OCI-LY7 (cell line): Measurements from ENCODE around the gene ROCK2.

Source experiments
- EZH2phosphoT487 ChIP-seq: fragments of 200-600 bp; sonication (generic); IDR thresholded peaks from 2 replicates; pipeline ENCODE4 v1.6.1; 2018; ENCODE audit warnings: low read depth, borderline replicate concordance, mild to moderate bottlenecking, mixed run types, antibody characterized with exemption, low read length, moderate library complexity, mixed read lengths
- TF ChIP-seq, protein P1 (sequence below): fragments of 200-600 bp; sonication (generic); conservative IDR thresholded peaks from 2 replicates; pipeline ENCODE4 v1.5.1; 2014; ENCODE audit warnings: mild to moderate bottlenecking, antibody characterized with exemption, low read length, moderate library complexity, mixed read lengths

- TF ChIP-seq, protein P1, sequence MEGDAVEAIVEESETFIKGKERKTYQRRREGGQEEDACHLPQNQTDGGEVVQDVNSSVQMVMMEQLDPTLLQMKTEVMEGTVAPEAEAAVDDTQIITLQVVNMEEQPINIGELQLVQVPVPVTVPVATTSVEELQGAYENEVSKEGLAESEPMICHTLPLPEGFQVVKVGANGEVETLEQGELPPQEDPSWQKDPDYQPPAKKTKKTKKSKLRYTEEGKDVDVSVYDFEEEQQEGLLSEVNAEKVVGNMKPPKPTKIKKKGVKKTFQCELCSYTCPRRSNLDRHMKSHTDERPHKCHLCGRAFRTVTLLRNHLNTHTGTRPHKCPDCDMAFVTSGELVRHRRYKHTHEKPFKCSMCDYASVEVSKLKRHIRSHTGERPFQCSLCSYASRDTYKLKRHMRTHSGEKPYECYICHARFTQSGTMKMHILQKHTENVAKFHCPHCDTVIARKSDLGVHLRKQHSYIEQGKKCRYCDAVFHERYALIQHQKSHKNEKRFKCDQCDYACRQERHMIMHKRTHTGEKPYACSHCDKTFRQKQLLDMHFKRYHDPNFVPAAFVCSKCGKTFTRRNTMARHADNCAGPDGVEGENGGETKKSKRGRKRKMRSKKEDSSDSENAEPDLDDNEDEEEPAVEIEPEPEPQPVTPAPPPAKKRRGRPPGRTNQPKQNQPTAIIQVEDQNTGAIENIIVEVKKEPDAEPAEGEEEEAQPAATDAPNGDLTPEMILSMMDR: no peak
- TF ChIP-seq EZH2phosphoT487: no peak
Observed at GRCh38 chr2:11140492-11140891, 203.9 kb downstream of the ROCK2 start.
